Astrocyte of the spinal cord (primary cell): ENCODE data around the gene MAP7D2.
A peak's percentile ranks its signal among the peaks of the same experiment; 100 is the strongest.

ENCODE experiments used
- DNase-seq: peaks from one replicate; pipeline ENCODE4 v3.0.0; 2011; ENCODE audit warnings: low read depth, low spot score
- H3K4me3 ChIP-seq: 2 replicates; pipeline ENCODE4 v1.5.1; 2011; ENCODE audit warnings: low read depth, mild to moderate bottlenecking, low read length, moderate library complexity
- CTCF ChIP-seq: IDR thresholded peaks from 2 replicates; pipeline ENCODE4 v1.5.1; 2012; ENCODE audit warnings: low read depth, mild to moderate bottlenecking, low read length, inconsistent platforms
- in situ Hi-C: cut with HindIII; loops from 2 replicates; pipeline ENCODE4 v1.10.0; 2017; ENCODE audit warnings: low sequenced_read_pairs

Gene MAP7D2

GRCh38 chrX:20015422-20015821 is 101.3 kb downstream of the MAP7D2 start:
- no peak for TF ChIP-seq CTCF
- in situ Hi-C loops: no loop called here

GRCh38 chrX:20011608-20012007 is 105.1 kb downstream of the MAP7D2 start:
- DNase-seq: no peak
- no peak overlapping the region for H3K4me3 ChIP-seq
- no peak for TF ChIP-seq CTCF
- in situ Hi-C loops: no loop called here

More at GRCh38 chrX:20015422-20015821, 101.3 kb downstream of the MAP7D2 start:
- no peak overlapping the region for H3K4me3 ChIP-seq
- DNase-seq: no peak

GRCh38 chrX:20007962-20008622 is 108.6 kb downstream of the MAP7D2 start:
- no peak for DNase-seq
- in situ Hi-C loops: no loop called here
- no peak overlapping the region for H3K4me3 ChIP-seq
- no peak for TF ChIP-seq CTCF

GRCh38 chrX:20005883-20006282 is 110.8 kb downstream of the MAP7D2 start:
- DNase-seq: no peak
- no peak for TF ChIP-seq CTCF
- in situ Hi-C loops: no loop called here
- H3K4me3 ChIP-seq: no peak overlapping the region

GRCh38 chrX:20001588-20001987 is 115.1 kb downstream of the MAP7D2 start:
- no peak for TF ChIP-seq CTCF
- H3K4me3 ChIP-seq: no peak overlapping the region
- DNase-seq: no peak
- in situ Hi-C loops: no loop called here

DNA sequence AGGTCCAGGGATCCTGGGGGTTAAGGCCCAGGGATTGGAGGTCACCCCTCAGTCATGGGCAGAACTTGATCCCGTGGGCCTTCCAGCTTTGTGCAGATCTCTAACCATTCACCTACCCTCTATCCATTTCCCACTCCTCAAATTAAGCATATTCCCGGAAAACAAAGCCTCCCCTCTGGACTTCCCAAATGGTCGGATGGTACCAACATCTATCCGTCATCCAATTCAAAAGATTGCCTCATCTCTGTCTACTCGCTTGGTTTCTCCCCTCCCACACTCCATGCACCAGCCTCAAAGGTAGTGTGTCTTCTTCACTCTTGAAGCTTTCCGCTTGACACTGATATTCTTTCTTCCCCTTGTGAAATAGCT is 125.4 kb downstream of the MAP7D2 start:
- TF ChIP-seq CTCF: no peak
- H3K4me3 ChIP-seq: peak overlapping the region; percentile 31
- no peak for DNase-seq
- in situ Hi-C loops: no loop called here
